K562 (cell line): Measurements from ENCODE around the gene DIO3. TPM values are rescaled to one million over a fixed set of nuclear protein-coding genes. Genes with fewer than 3 reads are reported as not detected.

Experiments used
- ARID4B ChIP-seq: sonication (generic); formaldehyde crosslinking; IDR thresholded peaks from 2 replicates; pipeline ENCODE4 v1.8.0; 2022; ENCODE audit warnings: mild to moderate bottlenecking, missing genetic modification reagents
- HNRNPLL ChIP-seq: fragments of 200-400 bp; formaldehyde crosslinking; IDR thresholded peaks from 2 replicates; pipeline ENCODE4 v1.6.1; 2017; ENCODE audit warnings: low read length, low read depth, mild to moderate bottlenecking; ENCODE audit not compliant: poor library complexity, severe bottlenecking
- MCM5 ChIP-seq: fragments of 450-650 bp; IDR thresholded peaks from 2 replicates; pipeline ENCODE4 v1.6.1; 2016; ENCODE audit warnings: low read depth
- MTA1 ChIP-seq: fragments of 450-650 bp; IDR thresholded peaks from 2 replicates; pipeline ENCODE4 v1.6.1; 2017; ENCODE audit warnings: borderline replicate concordance
- SMAD2 ChIP-seq: fragments of 150-350 bp; IDR thresholded peaks from 2 replicates; pipeline ENCODE4 v1.6.1; 2014; ENCODE audit warnings: low read depth, mild to moderate bottlenecking, low read length
- TARDBP ChIP-seq: fragments of 450-650 bp; IDR thresholded peaks from 2 replicates; pipeline ENCODE4 v1.6.1; 2016
- ZBTB2 ChIP-seq: fragments of 450-650 bp; IDR thresholded peaks from 2 replicates; pipeline ENCODE4 v1.6.1; 2016; ENCODE audit warnings: antibody characterized with exemption
- ZHX1 ChIP-seq: fragments of 150-350 bp; conservative IDR thresholded peaks from 2 replicates; pipeline ENCODE4 v1.6.1; 2014; ENCODE audit warnings: low read length
- ZNF395 ChIP-seq: fragments of 200-800 bp; sonication (Bioruptor generic); IDR thresholded peaks from 2 replicates; pipeline ENCODE4 v1.6.1; 2017; ENCODE audit warnings: missing genetic modification characterization, missing compliant biosample characterization
- ZNF445 ChIP-seq: fragments of 250-450 bp; sonication (Bioruptor Pico); IDR thresholded peaks from 2 replicates; pipeline ENCODE4 v1.4.0; 2020; ENCODE audit warnings: low read depth, mild to moderate bottlenecking, moderate library complexity
- ZNF561 ChIP-seq: fragments of 450-650 bp; formaldehyde crosslinking; conservative IDR thresholded peaks from 2 replicates; pipeline ENCODE4 v1.4.0; 2020; ENCODE audit warnings: mild to moderate bottlenecking, moderate library complexity
- polyA plus RNA-seq, 8 experiments: library from polyadenylated mRNA; depleted of rRNA in 4 of 8; stranded (reverse) in 5 of 8; unstranded in 3 of 8; fragments of >200 nt; fragmentation: Nextera tagmentation in 2 of 8; fragmentation: Illumina TruSeq in 1 of 8; extraction: Ambion mirVana in 2 of 8; extraction: Trizol in 1 of 8; gene quantifications; 2 replicates each; pipeline versions ENCODE4 v1.2.1 to v1.2.3, GENCODE V29; 2011 to 2014; ENCODE audit warnings: inconsistent platforms in 1 of 8, missing spikeins in 1 of 8
- total RNA-seq, 7 experiments: library from RNA; depleted of rRNA in 6 of 7; stranded (reverse); fragments of >200 nt in 6 of 7; fragmentation: Illumina TruSeq in 2 of 7; extraction: Trizol in 2 of 7; gene quantifications; 2 replicates each; pipeline versions ENCODE4 v1.2.1 to v1.2.3, GENCODE V29; 2011 to 2021; ENCODE audit warnings: low replicate concordance in 1 of 7

Gene DIO3
- total and polyA plus RNA-seq, 9 of the 15 experiments (the other 6 are each of a cell fraction or from before 2014, with no cell fraction given): not detected

- TF ChIP-seq ZHX1 (no peak), ZNF561 (CRISPR knock-in tag) (no peak), ZBTB2 (no peak), ARID4B (no peak), MTA1 (no peak), MCM5 (no peak), ZNF445 (CRISPR knock-in tag) (no peak), TARDBP (no peak), ZNF395 (CRISPR knock-in tag) (no peak), SMAD2 (no peak), HNRNPLL (no peak)
These were observed 27.1 kb upstream of the DIO3 start (continued) for GRCh38 chr14:101534198-101534597.
